Activated naive CD8-positive, alpha-beta T cell treated with anti-CD3 and anti-CD28 coated beads for 36 hours (primary cell): ENCODE results near the gene ABCB8. TPM values are rescaled to one million over a fixed set of nuclear protein-coding genes. Genes with fewer than 3 reads are reported as not detected.
"Not testable (repeated sequence)": the region's sequence is repeated elsewhere in the genome, so short reads cannot be mapped to it uniquely, and the experiment has no call there.

Experiments
- DNase-seq: peaks from one replicate; pipeline ENCODE4 v3.0.0; 2021
- H3K27ac Mint-ChIP-seq: one replicate; pipeline ENCODE4 v1.8.0; 2022; ENCODE audit warnings: mild to moderate bottlenecking, moderate library complexity, mixed read lengths
- H3K27me3 Mint-ChIP-seq: one replicate; pipeline ENCODE4 v1.8.0; 2022; ENCODE audit warnings: mild to moderate bottlenecking, mixed read lengths
- H3K36me3 Mint-ChIP-seq: one replicate; pipeline ENCODE4 v1.8.0; 2021; ENCODE audit warnings: mild to moderate bottlenecking, mixed read lengths
- H3K4me1 Mint-ChIP-seq: one replicate; pipeline ENCODE4 v1.8.0; 2021; ENCODE audit warnings: mixed read lengths
- H3K4me3 Mint-ChIP-seq: one replicate; pipeline ENCODE4 v1.8.0; 2022; ENCODE audit warnings: mild to moderate bottlenecking, moderate library complexity, mixed read lengths
- H3K9me3 Mint-ChIP-seq: one replicate; pipeline ENCODE4 v1.8.0; 2022; ENCODE audit warnings: mixed read lengths
- total RNA-seq, 2 experiments: library from RNA; stranded (reverse); gene quantifications; one replicate each; pipeline ENCODE4 v1.2.3, GENCODE V29; 2021

The ABCB8 gene
- total RNA-seq, 2 experiments from 2014 or later, result 34.3 to 37.6 TPM

- Mint-ChIP-seq H3K4me1 (peaks cover 12% of the 10 kb centered on the region), H3K9me3 (no peaks in the 10 kb centered on the region), H3K27me3 (no peaks in the 10 kb centered on the region), H3K36me3 (peaks cover 5% of the 10 kb centered on the region), H3K27ac (no peak overlapping the region), H3K4me3 (no peak overlapping the region)
- DNase-seq, result no peak
Measured at GRCh38 chr7:151032936-151033863, 5.0 kb downstream of the ABCB8 start.

GRCh38 chr7:151033864-151034249 is 5.6 kb downstream of the ABCB8 start:
- no peaks in the 10 kb centered on the region for H3K9me3 Mint-ChIP-seq
- no peak for DNase-seq

GRCh38 chr7:151034312-151035025 is 6.2 kb downstream of the ABCB8 start:
- no peak overlapping the region for H3K4me3 Mint-ChIP-seq

More at GRCh38 chr7:151033864-151034249, 5.6 kb downstream of the ABCB8 start:
- Mint-ChIP-seq H3K4me1 (peaks cover 14% of the 10 kb centered on the region), H3K4me3 (no peak overlapping the region), H3K36me3 (peaks cover 2% of the 10 kb centered on the region), H3K27ac (no peak overlapping the region), H3K27me3 (no peaks in the 10 kb centered on the region)

GRCh38 chr7:151035026-151035717 is 6.9 kb downstream of the ABCB8 start:
- Mint-ChIP-seq H3K27me3 (no peaks in the 10 kb centered on the region), H3K27ac (no peak overlapping the region), H3K4me3 (no peak overlapping the region), H3K9me3 (no peaks in the 10 kb centered on the region), H3K4me1 (peaks cover 18% of the 10 kb centered on the region), H3K36me3 (no peaks in the 10 kb centered on the region)
- DNase-seq, result no peak

More at GRCh38 chr7:151034312-151035025, 6.2 kb downstream of the ABCB8 start:
- Mint-ChIP-seq H3K36me3 (no peaks in the 10 kb centered on the region), H3K4me1 (peaks cover 15% of the 10 kb centered on the region), H3K9me3 (no peaks in the 10 kb centered on the region), H3K27me3 (no peaks in the 10 kb centered on the region), H3K27ac (no peak overlapping the region)
- DNase-seq, result no peak

GRCh38 chr7:151035902-151036301 is 7.7 kb downstream of the ABCB8 start:
- Mint-ChIP-seq H3K4me3 (no peak overlapping the region), H3K36me3 (no peaks in the 10 kb centered on the region), H3K4me1 (peaks cover 18% of the 10 kb centered on the region), H3K27me3 (no peaks in the 10 kb centered on the region), H3K9me3 (no peaks in the 10 kb centered on the region), H3K27ac (no peak overlapping the region)
- no peak for DNase-seq

GRCh38 chr7:151038951-151039849 is 10.9 kb downstream of the ABCB8 start:
- peak; percentile 86 for DNase-seq
- no peaks in the 10 kb centered on the region for H3K27me3 Mint-ChIP-seq
- peak overlapping the region; percentile 84 for H3K27ac Mint-ChIP-seq
- no peaks in the 10 kb centered on the region for H3K9me3 Mint-ChIP-seq
- H3K4me1 Mint-ChIP-seq, result peaks cover 18% of the 10 kb centered on the region
- H3K36me3 Mint-ChIP-seq, result peaks cover 2% of the 10 kb centered on the region
- H3K4me3 Mint-ChIP-seq, result no peak overlapping the region

GRCh38 chr7:151039850-151040548 is 11.7 kb downstream of the ABCB8 start:
- no peaks in the 10 kb centered on the region for H3K9me3 Mint-ChIP-seq
- no peaks in the 10 kb centered on the region for H3K27me3 Mint-ChIP-seq

GRCh38 chr7:151040616-151041375 is 12.5 kb downstream of the ABCB8 start:
- Mint-ChIP-seq H3K4me1 (peaks cover 18% of the 10 kb centered on the region), H3K4me3 (no peak overlapping the region), H3K36me3 (peaks cover 2% of the 10 kb centered on the region), H3K9me3 (no peaks in the 10 kb centered on the region), H3K27me3 (no peaks in the 10 kb centered on the region), H3K27ac (no peak overlapping the region)
- no peak for DNase-seq

More at GRCh38 chr7:151039850-151040548, 11.7 kb downstream of the ABCB8 start:
- Mint-ChIP-seq H3K36me3 (peaks cover 2% of the 10 kb centered on the region), H3K4me3 (no peak overlapping the region), H3K27ac (peak overlapping the region; percentile 84), H3K4me1 (peaks cover 18% of the 10 kb centered on the region)
- no peak for DNase-seq

GRCh38 chr7:151043449-151043848 is 15.2 kb downstream of the ABCB8 start:
- H3K27me3 Mint-ChIP-seq, DNase-seq, H3K27ac Mint-ChIP-seq, H3K9me3 Mint-ChIP-seq, H3K4me3 Mint-ChIP-seq, H3K36me3 Mint-ChIP-seq: not testable (repeated sequence)
- peaks cover 17% of the 10 kb centered on the region for H3K4me1 Mint-ChIP-seq

- H3K4me1 Mint-ChIP-seq, result peaks cover 12% of the 10 kb centered on the region
- no peak for DNase-seq
- no peaks in the 10 kb centered on the region for H3K27me3 Mint-ChIP-seq
- H3K9me3 Mint-ChIP-seq, result no peaks in the 10 kb centered on the region
- no peak overlapping the region for H3K4me3 Mint-ChIP-seq
- H3K36me3 Mint-ChIP-seq, result peaks cover 2% of the 10 kb centered on the region
- no peak overlapping the region for H3K27ac Mint-ChIP-seq
Measured at GRCh38 chr7:151043959-151044358, 15.7 kb downstream of the ABCB8 start.

GRCh38 chr7:151045262-151045661 is 17.0 kb downstream of the ABCB8 start:
- H3K4me3 Mint-ChIP-seq, result no peak overlapping the region
- H3K4me1 Mint-ChIP-seq, result no peaks in the 10 kb centered on the region
- H3K27ac Mint-ChIP-seq, result no peak overlapping the region
- H3K36me3 Mint-ChIP-seq, result peaks cover 2% of the 10 kb centered on the region
- H3K27me3 Mint-ChIP-seq, result no peaks in the 10 kb centered on the region
- no peaks in the 10 kb centered on the region for H3K9me3 Mint-ChIP-seq
- DNase-seq, result no peak

GRCh38 chr7:151045967-151046366 is 17.7 kb downstream of the ABCB8 start:
- peaks cover 2% of the 10 kb centered on the region for H3K36me3 Mint-ChIP-seq
- H3K27me3 Mint-ChIP-seq, result no peaks in the 10 kb centered on the region
- no peaks in the 10 kb centered on the region for H3K9me3 Mint-ChIP-seq
- H3K27ac Mint-ChIP-seq, result no peak overlapping the region
- H3K4me1 Mint-ChIP-seq, result no peaks in the 10 kb centered on the region
- no peak for DNase-seq
- no peak overlapping the region for H3K4me3 Mint-ChIP-seq
